ENCODE measurements around the gene NOTCH3.

NOTCH3 gene

DNA sequence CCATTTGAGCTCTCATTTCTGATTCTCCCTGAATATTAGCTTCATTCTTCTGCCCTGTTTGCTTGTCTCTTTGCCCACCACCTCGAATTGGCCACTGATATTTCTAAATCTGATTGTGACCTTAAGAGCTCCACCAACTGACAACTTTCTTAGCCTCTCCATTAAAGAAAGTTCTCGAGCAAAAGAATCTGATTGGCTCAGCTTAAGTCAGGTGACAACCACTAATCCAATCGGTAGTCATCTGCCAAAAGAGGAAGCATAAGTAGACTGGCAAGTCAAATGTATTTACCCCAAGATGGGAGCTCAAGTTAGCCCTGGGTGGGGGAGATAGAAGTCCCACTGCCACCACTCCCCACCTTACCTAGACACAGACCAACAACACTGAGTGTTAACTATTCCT, 41.5 kb downstream of the NOTCH3 start:
- DNase-seq = no peak

DNA sequence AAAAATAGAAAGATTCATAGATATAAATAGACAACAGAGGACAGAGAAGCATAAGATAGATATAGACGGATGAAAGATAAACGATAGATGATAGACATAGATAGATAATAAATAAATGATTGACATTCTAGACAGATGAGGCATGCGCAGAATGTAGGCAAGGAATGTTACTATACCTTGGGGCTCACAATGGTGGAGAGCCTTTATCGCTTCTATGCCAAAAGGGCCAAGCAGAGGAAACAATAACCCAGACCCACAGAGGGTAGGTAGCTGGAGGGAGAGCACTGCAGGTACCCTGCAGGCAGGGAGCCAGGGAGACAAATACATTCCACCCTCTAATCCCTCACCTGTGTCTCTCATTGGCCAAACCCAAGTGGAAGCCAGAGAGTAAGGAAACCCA, 44.4 kb downstream of the NOTCH3 start:
- no peak for DNase-seq

DNA sequence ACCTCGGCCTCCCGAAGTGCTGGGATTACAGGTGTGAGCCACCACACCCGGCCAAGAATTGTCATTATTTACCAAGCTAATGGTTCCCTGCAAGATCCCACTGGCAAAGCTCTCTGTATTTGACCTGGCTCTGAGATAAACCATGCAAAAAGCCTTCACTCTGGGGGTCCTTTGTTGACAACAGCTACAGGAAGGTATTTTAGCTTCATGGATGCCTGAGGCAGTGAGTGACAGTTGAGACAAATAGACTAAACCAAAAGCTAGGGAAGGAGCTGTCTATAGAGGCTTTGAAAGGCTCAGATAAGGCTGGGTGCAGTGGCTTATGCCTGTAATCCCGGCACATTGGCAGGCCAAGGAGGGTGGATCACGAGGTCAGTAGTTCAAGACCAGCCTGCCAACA, 45.5 kb downstream of the NOTCH3 start:
- no peak for DNase-seq

DNA sequence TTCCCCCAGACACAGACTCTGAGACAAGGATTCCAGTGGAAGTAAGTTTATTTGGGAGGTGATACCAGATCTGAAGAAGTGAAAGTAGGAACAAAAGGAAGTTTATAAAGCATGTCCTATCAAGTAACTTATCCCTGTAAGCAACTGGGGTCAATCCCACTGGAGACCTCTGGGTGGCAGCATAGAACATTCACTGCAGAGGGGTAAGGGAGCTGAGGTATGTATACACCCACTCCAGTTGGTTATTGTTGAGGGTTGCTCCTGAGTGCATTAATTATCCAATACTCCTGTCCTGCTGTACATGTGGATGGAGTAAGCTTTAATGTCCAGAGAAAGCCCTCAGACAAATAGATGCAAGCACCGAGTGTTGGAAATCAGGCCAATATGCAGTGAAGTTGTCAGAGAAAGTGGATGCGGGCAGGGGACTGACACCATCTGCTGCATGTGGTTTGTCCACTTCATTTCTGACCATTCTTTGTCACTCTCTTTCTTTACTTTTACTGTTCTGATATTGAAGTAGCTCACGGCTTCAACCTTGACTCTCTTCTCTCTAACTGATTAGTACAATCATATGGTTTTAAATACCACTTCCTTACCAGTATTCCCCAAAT, 46.7 kb downstream of the NOTCH3 start:
- DNase-seq = peak; percentile 25 to 33

DNA sequence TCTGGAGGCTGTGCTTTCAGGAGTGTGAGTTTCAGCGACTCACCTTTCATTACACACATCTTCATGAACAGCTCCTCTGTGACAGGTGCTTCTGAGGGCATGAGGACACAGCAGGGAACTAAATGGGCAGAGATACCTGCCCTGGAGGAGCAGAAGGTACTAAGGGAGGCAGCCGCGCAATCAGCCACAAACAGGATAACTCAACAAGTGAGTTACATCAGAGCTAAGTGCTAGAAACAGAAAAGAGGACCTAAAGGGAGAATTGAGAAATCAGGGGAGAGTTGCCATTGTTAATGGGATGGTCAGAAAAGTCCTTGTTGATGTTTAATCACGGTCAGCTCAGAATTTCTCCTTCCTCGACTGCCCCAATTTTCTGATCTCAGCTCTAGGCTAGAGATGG, 51.1 kb downstream of the NOTCH3 start:
- DNase-seq = no peak

DNA sequence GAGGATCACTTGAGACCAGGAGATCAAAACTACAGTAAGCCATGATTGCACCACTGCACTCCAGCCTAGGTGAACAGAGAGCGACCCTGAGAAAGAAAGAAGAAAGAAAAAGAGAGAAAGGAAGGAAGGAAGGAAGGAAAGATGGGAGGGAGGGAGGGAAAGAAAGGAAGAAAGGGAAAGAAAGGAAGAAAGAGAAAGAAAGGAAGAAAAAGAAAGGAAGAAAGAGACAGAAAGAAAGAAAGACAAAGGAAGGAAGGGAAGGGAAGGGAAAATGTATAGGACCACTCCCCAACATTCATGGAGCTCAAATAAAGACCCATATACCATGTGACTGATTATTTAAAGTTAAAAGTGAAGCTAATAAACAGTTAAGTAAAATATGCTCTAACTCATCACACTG, 53.7 kb downstream of the NOTCH3 start:
- DNase-seq = no peak

DNA sequence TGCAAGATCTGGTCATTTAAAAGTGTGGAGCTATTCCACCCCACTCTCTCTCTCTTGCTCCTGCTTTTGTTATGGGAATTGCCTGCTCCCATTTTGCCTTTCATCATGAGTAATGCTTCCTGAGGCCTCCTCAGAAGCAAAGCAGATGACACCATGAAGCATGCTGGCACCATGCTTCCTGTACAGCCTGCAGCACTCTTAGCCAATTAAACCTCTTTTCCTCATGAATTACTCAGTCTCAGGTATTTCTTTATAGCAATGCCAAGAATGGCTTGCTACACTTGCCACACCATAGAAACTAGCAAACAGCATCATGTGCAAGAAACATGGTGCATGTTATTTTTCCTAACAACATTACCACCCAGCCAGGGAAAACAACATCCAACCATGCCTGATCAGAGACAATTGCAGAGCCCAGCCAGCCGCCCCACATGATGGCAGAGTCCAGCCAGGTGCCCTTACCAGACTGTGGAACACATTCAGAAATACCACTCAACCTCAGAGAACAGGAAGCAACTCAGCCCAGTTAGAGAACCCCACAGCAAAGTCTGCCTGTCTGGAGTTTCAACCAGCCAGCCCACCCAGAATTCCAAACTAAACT, 56.6 kb downstream of the NOTCH3 start:
- DNase-seq = no peak

DNA sequence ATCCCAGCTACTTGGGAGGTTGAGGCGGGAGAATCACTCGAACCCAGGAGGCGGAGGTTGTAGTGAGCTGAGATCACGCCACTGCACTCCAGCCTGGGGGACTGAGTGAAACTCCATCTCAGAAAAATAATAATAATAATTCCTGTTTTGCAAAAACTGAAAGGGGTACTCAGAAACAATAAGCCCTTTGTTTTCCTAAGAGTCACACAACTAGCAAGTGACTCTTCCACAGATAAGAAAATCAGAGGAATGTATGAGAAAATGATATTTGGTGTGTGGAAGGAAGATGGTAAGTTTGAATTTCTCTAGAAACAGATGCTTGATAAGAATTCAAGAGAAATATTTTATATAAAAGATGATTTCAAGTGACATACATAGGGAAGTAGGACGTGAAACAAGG, 58.5 kb downstream of the NOTCH3 start:
- DNase-seq = no peak

DNA sequence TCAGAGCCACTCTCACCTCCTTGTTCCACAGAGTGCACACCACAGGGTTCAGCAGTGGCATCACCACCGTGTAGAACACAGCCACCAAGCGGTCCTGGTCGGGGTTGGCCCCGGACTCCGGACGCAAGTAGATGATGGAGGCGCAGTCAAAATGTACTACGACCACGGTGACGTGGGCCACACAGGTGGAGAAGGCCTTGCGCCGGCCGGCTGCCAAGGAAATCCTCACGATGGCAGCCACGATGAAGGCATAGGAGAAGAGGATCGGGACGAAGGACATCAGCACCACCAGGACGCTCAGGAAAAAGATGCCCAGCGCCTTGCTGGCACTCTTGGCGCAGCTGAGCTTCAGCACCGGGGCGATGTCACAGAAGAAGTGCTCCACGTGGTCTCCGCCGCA, 59.7 kb downstream of the NOTCH3 start:
- no peak for DNase-seq

DNA sequence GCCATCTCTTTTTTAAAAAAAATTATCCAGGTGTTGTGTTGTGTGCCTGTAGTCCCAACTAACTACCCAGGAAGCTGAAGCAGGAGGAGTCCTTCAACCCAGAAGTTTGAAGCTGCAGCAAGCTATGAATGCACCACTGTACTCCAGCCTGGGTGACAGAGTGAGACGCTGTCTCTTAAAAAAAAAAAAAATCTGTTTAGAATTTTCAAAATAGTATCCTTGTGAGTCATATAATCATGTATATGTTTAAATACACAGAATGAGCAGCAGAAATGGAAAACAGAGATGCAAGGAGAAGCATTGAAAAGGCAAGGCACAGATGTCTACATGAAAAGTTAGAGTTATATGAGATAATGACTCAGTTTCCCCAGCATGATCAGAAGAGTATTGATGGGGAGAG, 62.4 kb downstream of the NOTCH3 start:
- no peak for DNase-seq

DNA sequence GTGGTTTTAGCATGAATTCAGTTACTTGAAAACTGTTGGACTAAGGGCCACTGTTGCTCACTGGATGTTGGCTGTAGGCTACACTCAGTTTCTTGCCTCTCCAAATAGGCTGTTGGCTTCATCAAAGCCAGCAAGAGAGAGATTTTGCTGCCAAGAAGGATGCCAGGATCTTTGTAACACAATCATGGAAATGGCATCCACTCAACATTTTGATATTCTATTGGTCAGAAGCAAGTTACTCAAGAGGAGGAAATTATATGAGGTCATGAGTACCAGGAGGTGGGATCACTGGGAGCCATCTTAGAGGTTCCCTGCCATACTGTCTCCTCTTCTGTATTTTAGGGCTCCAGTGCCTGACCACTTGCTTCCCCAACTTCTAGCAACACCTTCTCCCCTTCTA, 63.0 kb downstream of the NOTCH3 start:
- DNase-seq = no peak

DNA sequence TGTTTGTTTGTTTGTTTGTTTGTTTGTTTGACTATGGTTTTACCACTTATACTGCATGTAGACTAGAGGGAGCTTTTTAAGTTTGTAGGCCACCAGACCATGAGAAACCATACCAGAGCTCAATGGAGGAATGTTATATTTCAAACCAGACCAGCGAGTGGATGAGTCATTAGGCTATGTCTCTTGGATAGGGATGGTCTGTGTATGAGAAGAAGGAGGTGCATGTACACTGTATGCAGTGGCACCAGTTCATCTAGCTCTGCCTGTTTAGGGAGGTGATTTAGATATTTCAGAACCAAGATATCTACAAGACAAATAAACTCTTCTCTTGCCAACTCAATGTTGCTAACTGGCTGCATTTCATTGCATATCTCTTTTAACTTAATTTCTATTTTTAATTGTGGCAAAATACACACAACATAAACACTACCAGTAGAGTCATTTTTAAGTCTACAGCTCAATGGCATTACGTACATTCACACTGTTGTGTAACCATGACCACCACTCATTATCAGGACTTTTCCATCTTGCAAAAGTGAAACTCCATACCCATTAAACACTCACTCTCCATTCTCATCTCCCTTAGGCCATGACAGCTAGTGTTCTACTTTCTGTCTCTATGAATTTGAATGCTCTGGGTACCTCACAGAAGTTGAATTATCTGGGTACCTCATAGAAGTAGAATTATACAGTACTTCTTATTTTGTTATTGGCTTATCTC, 64.4 kb downstream of the NOTCH3 start:
- no peak for DNase-seq

DNA sequence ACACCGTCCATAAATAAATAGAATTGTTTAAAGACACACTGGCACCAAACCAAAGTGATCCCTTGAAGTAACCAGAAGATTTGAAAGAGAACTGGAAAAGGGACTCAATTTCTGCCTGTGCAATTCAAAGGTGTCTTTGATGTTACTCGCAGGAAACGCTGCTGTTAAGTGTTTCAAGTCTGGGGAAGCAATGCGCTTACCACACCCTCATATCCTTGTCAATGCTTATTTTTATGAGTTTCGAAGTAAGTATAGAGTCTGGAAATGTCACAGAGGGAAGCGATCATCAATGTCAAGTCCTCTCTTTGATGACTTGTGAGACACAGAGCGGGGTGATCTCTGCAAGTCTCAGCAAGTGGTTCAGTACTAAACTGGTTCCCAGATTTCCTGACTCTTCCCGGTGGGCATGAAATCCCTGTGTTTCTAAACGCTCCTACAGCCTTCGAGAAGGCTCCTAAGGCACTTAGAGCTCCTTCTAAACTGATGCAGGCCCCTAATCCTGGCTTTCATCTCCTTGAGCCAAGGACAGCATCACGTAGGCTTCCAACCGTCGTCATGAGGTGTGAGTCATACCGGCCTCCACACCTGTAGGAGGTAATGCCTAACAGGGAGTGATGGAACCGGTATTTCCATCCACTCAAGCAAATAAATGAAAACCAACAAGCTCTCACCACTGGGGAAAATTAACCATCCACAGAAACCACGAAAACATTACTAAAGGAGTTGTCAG, 70.8 kb downstream of the NOTCH3 start:
- peak in 1 of 2 donors; percentile 41 for DNase-seq

DNA sequence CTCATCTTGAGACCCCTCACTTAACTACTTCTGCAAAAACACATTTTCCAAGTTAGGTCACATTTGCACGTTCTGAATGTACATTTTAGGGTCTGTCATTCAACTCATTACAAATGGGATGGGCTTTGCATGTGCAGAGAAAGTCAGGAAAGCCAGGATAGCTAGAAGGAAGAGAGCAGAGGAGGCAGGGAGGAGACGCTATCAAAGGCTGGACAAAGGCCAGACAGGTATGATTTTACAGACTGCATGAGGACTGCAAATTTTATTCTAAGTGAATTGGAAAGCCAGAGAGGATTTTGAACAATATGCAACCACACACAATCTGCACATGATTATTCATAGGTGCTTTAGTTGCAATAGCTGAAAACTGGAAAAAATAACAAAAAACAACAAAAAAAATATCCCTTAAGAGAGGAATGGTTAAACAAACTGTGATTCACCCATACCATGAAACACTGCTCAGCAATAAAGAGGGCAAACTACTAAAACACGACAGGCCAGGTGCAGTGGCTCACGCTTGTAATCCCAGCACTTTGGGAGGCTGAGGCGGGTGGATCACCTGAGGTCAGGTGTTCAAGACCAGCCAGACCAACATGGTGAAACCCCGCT, 72.5 kb downstream of the NOTCH3 start:
- no peak for DNase-seq

DNA sequence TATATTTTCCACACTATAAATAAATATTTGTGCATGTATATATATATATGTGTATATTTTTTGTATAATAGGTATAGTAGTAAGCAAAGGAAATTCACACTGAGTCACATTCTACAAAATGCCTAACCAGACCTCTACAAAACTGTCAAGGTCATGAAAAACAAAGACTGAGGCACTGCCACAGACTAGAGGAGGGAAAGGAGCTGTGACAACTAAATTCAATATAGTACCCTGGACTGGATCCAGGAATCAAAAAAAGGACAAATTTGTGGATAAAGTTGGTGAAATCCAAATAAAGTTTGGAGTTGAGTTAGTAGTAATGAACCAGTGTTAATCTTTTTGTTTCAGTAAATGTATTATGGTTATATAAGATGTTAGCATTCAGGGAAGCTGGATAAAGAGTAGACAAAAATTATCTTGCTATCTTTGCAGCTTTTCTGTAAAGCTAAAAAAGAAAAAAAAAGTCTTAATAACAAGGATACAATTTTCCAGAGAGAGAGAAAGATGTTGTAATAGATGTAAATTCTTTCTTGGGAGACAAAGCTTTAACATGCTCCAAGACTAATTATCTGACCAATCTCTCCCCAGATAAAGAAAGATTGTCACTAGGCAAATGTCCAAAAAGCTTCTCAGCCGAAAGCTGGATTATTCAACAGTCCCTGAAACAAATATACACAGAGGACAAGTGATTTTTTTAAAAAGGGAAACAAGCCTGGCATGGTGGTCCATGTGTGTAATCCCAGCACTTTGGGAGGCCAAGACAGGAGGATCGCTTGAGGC, 74.5 kb downstream of the NOTCH3 start:
- no peak for DNase-seq

DNA sequence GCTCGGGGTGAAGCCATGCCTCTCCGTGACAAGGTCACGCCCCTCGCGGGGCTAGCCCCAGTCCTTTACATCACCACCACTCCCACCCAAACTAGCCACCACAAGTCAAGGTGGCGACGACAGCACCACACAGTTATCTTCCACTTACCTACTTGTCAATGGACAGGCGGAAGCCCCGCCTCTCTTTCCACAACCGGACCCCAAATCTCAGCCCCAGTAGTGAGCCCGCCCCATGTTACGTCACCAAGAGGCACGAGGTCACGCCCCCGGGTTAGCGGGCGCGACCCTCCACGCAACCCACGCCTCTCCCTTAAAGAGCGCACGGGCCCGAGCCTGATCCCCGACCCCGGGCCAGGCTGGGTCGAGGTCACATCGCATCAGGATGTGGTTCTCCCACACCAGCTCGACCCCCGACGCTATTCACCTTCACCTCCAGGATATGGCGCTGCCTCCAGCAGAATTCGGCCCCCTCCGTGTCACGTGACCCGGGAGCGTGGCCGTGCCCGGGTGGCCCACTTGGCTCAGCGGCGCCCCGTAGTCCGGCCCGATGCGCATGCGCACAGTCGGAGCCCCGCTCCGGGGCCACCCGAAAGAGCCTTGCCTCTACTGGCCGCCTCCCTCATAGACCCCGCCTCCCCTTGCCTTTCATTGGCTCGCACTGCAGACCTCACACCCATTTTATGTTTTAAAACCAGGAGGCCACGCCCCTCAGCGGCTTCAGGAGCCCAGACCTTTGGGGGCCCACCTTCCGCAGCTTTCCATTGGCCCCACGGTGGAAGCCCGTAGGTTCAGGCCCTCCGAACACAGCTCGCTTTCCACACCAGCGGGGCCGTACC, 75.3 kb downstream of the NOTCH3 start:
- peak; percentile 98 to 99 for DNase-seq

DNA sequence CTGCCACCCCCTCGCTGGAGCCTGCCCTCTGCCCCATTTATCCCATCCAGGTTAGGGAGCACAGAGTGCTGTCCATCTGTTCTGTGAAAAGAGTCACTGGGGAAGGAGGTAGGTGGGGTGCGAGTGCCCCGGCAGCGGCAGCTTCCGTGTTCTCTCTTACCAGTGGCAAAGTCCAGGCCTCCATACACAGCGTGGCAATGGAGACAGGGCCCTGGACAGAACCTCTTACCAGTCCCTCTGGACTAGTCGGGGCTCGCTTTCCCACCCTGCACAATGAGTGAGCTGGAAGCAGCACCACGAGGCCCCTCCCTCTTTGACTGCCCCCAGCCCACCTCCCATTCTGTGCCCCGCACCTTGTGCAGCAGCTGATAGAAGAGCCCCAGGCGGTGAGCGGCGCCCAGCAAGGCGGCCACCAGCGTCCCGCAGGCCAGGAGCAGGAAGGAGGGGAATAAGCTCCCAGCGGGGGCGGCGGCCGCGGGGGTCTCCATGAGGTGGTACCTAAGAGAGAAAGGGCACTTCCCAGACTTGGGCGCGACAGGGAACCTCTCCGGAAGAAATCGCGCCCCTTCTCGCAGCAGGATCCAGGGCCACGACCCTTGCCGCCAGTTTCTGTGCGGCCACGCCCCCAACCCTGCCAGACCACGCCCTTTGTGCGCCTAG, 76.1 kb downstream of the NOTCH3 start:
- no peak for DNase-seq

DNA sequence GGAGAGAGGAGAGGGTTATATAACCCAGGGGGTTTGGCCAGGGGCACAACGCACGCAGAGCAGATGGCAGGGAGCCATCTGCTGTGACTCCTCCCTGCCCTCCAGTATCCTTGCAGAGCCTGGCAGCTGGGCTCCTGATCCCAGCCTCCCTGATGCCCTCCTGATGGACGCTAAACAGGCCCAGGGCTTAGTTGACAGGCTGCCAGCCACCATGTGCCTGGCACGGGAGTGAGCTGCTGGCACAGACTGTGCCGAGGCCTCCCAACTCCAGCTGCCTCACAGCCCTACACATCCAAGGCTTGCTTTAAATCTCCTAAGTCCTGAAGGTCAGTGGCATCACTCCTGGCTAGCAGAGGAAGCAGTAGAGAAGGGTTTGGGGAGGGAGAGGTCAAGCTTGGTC, 76.9 kb downstream of the NOTCH3 start:
- no peak for DNase-seq

DNA sequence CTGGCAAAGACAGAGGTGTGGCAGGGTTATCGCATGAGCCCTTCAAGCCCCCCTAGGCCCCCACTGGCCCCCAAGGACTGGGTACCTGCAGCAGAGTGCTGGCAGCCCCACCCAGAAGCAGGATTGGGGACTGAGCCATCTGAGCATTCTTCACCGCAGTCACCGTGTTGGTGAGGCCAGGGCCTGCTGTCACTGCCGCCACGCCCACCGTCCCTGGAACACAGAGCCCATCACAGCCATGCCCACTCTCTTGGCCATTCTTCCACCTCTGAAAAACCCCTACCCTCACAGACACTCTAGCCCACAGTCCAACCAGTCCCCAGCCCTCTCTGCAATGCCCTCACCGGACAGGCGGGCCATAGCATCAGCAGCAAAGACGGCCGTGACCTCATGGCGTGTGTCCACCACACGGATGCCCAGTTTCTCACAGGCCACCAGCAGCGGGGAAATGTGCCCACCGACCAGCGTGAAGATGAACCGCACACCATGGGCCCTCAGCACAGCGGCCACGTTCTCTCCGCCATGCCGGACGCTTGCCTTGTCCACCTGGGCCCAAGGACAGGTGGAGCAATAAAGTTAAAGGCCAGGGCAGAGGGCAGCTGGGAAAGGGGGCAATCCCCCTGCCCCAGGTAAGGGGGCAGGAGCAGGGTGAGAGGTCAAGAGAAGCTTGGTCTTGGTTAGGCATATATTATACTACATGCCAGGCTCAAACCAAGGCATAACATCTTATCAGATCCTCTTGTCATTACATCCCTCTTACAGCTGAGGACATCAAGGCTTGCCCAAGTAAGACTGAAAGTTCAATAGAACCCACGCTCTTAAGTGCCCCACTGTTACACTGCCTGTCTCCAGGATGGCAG, 77.5 kb downstream of the NOTCH3 start:
- DNase-seq = no peak
